Measurements from ENCODE around the gene PRDX6.
A peak's percentile ranks its signal among the peaks of the same experiment; 100 is the strongest.

The PRDX6 gene

GRCh38 chr1:173477286-173478093 is at the start of gene PRDX6:
PRDX6 (plus strand) TSS chr1:173477335; CDS start chr1:173477398, 63 bp downstream.
- TF ChIP-seq, protein P1, sequence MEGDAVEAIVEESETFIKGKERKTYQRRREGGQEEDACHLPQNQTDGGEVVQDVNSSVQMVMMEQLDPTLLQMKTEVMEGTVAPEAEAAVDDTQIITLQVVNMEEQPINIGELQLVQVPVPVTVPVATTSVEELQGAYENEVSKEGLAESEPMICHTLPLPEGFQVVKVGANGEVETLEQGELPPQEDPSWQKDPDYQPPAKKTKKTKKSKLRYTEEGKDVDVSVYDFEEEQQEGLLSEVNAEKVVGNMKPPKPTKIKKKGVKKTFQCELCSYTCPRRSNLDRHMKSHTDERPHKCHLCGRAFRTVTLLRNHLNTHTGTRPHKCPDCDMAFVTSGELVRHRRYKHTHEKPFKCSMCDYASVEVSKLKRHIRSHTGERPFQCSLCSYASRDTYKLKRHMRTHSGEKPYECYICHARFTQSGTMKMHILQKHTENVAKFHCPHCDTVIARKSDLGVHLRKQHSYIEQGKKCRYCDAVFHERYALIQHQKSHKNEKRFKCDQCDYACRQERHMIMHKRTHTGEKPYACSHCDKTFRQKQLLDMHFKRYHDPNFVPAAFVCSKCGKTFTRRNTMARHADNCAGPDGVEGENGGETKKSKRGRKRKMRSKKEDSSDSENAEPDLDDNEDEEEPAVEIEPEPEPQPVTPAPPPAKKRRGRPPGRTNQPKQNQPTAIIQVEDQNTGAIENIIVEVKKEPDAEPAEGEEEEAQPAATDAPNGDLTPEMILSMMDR (IDR thresholded peaks at IDR 0.05; ENCODE audit: low read depth, low read length): no peak
- peak; percentile 52 for DNase-seq (ENCODE audit: extremely low read depth, low read depth)

DNA sequence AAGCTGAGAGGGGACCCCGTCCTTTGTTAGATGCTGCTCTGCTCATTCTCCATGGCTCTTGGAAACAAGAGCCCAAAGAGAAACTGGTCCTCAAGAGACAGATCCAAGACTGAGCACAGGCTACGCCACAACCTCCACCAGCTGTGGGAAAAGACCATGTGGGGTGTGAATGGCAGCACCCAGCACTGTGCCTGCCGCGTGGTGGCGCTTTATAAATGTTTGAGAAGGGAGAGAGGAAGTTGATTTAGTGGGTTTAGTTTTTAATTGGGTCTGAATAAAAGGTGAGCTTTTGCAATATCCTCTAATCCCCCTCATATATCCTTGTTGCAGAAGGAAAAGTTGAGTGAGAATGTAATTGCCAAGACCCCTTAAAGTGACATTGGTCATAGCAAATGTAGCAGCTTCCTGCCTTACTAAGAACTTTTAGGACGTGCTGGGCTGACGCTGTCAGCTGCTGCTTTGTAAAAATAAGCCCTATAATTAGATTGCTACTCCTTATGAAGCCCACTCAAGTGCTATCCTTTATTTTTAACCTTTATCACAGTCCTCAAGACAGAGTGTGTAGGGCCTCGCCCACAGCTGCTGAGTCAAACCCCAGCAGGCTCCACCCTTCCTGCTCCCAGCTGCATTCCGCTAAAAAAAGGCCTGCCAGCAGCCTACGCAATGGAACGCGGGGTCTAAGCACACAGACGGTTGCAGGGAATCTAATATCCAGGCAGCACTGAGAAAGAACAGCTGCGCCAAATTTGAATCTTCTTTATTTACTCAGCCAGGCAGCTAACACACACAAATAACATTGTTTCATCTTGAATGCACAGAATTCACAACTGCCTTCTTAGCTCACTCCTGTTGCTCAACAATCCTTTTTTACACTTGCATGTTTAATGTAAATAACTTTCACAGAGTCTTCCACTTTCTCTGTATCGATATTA is 47.4 kb upstream of the PRDX6 start:
- peak; percentile 85 for DNase-seq (ENCODE audit: extremely low read depth, low read depth)
- TF ChIP-seq, protein P1 (IDR thresholded peaks at IDR 0.05; ENCODE audit: low read depth, low read length): peak; percentile 72

DNA sequence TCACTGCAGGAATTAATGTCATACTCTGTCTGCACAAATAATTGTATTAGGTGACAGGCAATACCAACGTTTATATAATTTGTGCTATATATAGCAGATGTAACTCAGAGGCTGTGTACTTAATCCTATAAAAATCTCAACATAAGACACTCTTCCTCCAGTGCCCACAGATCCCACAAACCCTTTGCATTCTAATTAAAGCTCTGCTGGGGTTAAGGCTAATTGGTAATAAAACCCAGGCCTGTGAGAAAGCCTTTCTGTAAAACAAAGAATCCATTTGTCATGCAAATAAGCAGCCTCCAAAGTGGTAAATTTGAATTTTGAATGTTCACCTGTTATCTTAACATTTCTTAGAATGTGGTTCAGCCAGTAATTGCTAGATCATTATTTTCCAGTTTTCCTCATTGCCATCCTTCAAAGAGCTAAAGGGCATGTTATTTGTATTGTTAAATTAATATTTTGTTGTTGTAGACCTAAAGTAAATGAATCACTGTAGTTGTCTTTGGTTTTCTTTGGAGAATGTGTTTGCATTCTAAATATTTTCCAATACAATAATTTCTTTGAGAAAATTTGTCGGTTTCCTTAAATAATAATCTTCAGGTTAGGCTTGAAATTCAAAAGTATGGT is 46.3 kb upstream of the PRDX6 start:
- TF ChIP-seq, protein P1 (IDR thresholded peaks at IDR 0.05; ENCODE audit: low read depth, low read length): no peak
- DNase-seq (ENCODE audit: extremely low read depth, low read depth): no peak

DNA sequence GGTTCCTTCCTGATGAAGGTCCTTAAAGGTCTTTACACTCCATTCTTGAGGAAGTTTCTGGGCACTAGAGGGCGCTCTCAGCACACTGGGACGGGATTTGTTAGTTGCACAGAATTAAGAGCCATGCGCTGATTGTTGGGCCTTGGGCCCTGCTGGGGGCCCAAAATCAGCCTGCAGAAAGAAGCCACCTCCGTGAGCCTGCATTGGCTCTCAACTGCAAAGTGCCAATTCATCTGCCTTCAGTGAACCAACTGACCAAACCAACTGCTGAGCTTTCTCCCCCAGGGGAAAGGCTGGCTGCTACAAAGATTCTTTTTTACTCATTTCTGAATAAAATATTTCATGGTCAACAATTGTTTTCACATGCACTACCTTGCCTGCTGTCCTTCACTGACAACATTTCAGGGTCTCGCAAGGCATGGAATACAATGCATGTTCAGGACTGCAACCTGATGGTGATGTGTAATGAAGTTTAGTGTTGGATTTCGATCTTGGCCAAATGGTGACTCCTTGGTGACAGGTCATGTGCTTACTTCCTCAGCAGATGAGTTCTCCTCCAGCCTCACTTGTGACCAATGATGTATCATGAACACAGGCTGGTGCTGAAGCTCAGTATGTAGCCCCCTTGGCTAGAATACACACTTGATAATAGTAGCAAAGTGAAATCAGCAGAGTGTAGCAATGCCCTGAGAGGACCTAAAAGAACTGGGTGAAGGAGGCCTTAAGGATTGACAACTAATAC is 45.7 kb upstream of the PRDX6 start:
- TF ChIP-seq, protein P1 (IDR thresholded peaks at IDR 0.05; ENCODE audit: low read depth, low read length): peak; percentile 94

GRCh38 chr1:173432331-173432730 is 44.8 kb upstream of the PRDX6 start:
- DNase-seq (ENCODE audit: extremely low read depth, low read depth): no peak
- TF ChIP-seq, protein P1 (IDR thresholded peaks at IDR 0.05; ENCODE audit: low read depth, low read length): no peak

More for the DNA sequence above, 45.7 kb upstream of the PRDX6 start:
- DNase-seq (ENCODE audit: extremely low read depth, low read depth): peak; percentile 75

DNA sequence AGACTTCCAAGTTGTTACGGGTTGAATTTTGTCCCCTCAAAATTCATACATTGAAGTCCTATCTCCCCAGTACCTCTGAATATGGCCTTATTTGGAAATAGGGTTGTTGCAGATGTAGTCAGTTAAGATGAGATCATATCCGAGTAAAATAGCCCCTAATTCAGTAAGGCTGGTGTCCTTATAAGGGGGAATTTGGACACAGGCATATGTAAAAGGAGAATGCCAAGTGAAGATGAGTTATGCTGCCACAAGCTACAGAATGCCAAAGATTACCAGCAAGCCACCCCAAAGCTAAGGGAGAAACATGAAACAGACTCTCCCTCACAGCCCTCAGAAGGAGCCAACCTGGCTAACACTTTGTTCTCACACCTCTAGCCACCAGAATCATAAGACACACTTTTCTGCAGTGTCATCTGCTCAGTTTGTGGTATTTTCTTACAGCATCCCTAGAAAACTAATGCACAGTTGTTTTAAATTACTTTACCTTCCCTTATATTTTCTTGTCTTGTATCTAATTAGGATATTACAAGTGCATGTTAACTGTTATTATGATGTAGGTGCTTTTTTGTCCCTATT is 43.3 kb upstream of the PRDX6 start:
- DNase-seq (ENCODE audit: extremely low read depth, low read depth): no peak
- TF ChIP-seq, protein P1 (IDR thresholded peaks at IDR 0.05; ENCODE audit: low read depth, low read length): no peak

All from AG09319 (cell line).